ENCODE results near the gene ZFP36L2.

The ZFP36L2 gene

DNA sequence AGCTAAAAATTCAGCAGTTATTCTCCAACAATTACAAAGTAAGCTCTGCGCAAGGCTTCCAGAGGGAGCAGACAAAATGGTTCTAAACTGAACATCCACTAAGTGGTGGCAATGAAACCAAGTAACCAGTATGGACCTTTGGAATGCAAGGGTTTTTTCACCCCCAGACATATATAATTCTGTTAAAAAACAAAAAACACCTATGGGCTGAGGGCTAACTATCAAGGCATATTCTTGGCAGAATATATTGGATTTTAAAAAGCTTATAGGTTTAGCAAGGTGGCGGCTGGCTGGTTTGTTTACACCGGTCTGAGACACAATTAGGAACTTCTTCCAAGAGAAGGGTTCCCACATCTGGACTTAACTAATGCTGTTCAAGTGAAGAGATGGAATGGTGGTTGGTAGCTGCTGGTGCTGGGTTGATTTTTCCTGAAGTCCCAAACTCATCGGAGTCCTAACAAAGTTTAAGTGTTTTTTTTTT lies 2.8 kb downstream of the ZFP36L2 start:
- no peak for DNase-seq (ENCODE audit: low spot score)

DNA sequence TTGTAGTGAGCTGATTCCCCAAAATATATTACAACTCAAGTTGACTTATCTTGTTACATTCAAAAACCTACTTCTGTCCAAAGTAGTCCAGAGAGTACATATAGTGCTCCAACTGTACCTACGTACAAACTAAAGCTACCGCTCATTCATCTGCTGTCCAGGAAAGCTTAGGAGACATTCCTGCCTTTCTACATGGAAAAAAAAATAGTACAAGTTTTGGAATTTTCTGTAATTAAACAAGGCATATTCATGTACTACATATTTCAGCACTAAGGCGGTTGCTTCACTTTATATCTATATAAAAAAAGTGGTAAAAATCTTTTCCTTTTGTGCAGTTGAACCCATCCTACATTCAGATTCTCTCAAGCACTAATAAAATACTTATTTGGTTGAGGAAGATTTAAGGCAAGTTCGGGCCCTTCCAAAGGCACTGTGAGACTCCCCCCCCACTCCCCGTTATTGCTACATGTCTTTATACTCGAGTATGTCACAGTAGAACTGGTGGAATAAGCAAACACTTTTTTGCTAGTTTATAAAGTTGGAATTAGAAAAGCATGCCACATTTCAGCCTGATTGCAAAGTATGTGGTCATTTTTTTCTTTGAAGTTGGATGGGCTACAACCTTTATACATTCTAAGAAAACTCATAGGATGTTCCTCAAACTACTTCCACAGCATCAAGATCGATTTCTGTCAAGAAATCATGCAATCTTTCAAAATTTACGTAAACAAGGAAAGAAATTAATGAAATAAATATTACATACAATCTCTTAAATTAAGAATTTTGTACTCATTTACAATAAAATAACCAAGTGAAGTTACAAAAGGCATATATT lies 3.7 kb downstream of the ZFP36L2 start:
- no peak for DNase-seq (ENCODE audit: low spot score)

DNA sequence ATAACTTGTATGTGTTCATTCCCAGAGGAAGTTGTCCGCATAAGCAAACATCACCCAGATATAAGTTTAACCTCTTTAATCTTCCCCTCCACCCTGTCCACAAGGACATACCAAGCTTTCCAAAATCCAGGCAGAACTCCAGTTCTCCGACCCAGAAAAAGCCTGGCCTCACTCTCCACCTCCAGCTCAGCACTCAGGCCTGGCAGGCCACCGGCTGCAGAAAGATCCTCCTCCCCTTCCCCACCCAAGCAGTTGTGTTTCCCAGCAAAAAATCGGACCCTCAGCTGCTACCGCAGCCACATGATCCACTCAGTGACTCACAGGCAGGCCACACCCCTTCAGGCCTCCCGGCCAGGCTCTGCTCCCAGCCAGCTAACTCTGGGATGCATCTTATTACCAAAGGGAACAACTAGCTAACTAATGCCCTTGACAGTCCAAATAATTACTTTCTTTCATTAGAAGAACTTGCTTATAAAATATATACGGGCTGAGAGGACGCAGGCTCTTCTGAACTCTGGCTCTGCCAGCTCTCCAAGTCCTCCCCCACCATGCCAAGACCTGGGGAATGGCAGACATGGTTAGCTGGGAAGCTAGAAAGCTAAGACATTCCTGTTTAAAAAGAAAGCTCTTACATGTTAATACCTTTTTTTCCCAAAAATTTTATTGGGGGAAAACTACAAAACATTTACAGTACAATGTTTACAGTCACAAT lies 4.5 kb downstream of the ZFP36L2 start:
- DNase-seq (ENCODE audit: low spot score), result peak; percentile 49

DNA sequence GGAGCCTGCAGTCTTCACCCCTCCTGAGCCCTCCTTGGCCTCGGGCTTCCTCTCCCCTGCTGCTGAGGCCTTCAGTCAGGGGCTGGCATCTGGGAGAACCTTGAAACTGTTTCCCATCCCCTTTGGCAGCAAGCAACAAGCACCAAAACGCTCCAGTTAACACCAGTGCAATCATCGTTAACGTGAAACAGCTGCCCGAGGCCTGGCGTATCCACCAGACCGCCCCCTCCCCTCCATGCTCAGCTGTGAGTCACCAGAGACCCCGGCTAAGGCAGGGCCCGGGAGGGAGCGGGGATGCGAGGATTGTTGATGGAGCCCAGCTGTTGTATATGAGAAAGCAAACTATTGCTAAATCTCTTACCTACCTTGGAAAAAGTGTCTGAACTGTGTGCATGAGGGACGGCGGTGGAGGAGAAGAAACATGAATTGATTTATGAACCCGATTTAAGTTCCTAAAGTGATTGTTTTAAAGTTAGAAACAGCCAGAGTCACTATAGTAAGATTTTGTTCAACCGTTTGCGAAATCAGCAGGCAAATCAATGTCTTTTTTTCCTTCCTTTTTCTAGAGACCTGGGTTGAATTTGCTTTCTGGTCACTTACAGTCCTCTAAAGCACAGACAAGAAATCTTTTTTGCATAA lies 5.2 kb downstream of the ZFP36L2 start:
- DNase-seq (ENCODE audit: low spot score), result no peak

DNA sequence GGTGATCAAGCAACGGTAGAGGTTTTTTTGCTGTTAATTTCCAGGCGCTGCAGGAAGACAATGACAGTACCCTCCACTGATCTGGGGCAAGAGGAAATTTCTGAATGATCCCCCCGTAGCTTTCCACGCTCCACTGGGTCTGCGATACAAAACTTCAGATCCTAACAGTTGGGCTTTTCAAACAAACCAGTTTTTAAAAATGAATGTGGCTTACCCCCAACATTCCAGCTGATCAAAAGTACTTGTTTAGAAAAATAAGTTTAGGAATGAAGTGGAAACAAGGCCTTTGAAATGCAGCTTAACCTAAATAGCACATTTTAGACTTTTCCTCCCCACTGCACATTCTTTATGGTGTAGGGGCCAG lies 5.7 kb downstream of the ZFP36L2 start:
- no peak for DNase-seq (ENCODE audit: low spot score)

DNA sequence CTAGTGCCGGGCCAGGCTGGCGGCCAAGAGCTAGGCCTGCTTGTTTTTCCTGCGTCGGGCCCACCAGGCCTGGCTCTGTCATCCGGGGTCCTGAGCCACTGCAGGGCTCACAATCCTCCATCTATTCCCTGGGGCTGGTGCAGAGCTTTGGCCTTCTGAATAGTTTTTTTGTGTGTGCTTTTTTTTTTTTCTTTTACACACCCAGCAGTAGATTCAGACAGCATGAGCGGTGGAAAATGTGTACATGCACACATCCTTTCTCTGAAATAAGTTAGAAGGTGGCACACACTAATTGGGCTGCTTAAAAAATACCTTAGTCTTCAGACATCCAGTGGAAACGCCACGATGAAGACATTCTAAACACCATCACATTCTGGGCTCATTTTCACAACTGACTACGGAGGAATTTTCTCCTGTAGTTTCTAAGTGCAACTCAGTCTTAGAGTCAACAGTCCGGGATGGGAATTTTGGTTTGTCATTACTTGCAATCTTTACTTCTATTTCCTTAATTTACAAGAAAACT lies 6.1 kb downstream of the ZFP36L2 start:
- no peak for DNase-seq (ENCODE audit: low spot score)

DNA sequence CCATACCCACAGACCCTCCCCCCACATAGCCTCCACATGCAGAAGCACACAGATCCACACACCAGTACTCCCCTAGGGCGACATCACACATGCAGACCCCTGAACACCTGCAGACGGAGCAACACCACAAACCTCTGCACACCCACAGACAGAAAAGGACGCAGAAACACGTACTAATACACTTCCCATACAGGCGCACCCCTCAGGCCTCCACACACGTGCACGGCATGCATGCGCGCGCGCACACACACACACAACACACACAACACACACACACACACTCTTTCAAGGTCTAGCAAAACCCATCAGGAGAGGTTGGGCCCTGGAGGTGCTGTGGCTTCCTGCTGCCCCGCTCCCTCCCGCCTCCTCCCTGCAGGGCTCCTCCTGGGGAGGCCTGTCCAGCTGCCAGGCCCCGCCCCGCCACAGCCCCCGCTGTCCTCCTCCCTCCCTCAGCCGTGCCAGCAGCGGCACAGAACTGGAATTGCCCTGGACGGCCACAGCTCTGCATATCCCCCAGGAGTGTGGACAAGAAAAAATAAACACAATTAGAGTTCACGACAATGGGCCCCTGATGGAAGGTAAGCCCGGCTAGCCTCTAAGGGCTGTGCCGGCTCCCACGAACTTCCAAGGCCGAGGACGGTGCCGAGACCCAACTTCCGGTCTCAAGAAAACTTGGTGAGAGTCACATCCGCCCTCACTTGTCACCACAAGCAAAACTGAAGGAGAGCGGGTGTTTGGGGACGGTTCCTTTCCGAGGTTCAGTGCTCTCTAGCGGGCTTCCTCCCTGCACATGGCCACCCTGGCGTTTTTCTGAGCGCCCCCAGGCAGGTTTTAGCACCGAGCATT lies 6.8 kb downstream of the ZFP36L2 start:
- DNase-seq (ENCODE audit: low spot score), result no peak

DNA sequence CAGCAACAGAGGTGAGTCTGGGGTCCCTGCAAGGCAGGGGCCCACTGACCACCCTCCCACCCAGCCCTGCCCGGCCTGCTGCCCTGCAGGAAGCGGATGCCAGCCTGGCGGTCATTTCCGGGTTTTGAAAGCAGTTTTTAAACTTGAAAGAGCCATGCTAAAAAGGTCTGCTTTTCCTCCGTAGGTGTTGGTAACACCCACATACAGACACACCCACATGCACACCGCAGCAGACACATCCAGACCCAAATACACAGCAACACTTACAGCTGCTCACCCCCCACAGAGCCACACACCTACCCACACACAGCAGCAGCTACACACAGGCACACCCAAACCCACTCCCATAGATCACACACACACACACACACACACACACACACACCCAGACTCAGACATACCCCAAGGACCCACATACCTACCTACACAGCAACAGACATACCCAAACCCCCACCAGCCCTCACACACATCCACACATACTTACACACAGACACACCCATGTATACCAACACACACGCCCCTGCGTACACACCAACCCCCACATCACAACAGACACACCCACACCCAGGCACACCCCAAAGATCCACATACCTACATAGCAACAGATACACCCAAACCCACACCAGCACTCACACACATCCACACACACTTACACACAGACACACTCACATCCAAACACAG lies 7.6 kb downstream of the ZFP36L2 start:
- DNase-seq (ENCODE audit: low spot score), result no peak

DNA sequence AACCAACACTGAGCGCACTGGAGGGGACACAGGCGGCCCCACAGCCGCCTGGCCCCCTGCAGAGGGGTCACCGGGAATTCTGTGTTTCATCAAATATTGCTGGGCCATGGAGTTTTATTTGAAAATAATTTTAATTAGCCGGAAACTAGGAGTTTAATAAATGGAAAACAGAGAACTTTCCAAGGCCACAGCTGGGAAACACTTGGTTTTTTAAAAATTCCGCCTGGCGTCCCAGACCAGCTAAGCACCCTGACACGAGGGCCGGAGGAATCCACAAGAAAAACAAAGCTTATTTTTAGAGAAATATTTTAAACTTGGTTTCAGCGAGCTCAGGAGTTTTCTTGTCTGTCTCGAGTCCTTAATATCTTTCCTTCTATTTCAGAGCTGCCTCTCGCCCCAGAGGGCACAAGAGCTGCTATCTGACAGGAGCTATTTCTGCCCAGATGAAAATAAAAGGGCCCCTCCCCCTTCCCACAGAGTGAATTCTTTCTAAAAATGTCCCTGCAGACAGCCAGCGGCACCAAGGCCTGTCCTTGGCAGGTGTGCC lies 8.2 kb downstream of the ZFP36L2 start:
- no peak for DNase-seq (ENCODE audit: low spot score)

DNA sequence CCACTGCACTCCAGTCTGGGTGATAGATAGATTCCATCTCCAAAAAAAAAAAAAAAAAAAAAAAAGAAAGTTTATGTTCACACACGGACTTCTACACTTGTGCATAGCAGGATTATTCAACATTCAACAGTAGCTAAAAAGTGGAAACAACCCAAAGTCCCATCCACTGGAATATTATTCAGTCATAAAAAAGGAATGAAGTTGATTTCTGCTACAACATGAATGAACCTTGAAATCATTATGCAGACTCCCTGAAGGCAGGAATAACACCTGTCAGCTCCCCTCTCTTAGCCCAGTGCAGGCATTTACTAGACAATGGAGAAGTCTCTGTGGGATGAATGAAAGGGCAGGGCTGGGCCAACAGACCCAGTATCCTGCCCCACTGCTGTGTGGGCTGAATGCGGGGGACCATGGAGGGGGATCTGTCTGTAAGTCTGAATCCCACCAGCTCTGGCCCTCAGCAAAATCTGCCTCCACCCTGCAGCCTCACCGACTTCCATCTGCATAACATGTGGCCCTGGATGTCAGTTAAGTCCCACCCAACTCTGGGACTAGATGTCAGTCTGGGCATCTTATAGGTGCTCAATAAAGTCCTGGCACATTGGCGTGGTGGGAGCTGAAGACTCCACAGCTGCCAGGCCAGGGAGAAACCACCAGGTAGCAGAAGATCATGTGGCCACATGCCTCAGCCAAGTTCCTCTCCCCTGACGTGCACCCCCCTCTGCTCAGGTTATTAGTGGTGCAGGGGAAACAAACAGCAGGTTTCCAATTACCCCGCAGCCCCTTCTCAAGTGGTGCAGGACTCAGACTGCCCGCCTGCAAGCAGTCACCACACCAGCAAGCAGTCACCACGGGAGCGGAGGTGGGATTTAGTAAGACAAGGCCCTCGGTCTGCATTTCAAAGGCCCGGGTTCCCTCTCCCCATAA lies 8.9 kb downstream of the ZFP36L2 start:
- DNase-seq (ENCODE audit: low spot score), result no peak

DNA sequence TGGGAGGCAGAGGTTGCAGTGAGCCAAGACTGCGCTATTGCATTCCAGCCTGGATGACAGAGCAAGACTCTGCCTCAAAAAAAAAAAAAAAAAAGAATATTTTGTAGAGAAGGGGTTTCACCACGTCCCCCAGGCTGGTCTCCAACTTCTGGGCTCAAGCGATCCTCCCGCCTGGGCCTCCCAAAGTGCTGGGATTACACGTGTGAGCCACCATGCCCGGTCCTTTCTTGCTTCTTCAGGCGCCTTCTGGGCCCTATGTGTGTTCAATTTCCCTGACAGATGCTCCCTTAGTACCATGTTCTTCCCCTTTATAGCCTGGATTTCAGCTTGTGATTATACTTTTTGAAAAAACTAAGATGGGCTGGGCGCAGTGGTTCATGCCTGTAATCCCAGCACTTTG lies 9.8 kb downstream of the ZFP36L2 start:
- no peak for DNase-seq (ENCODE audit: low spot score)

DNA sequence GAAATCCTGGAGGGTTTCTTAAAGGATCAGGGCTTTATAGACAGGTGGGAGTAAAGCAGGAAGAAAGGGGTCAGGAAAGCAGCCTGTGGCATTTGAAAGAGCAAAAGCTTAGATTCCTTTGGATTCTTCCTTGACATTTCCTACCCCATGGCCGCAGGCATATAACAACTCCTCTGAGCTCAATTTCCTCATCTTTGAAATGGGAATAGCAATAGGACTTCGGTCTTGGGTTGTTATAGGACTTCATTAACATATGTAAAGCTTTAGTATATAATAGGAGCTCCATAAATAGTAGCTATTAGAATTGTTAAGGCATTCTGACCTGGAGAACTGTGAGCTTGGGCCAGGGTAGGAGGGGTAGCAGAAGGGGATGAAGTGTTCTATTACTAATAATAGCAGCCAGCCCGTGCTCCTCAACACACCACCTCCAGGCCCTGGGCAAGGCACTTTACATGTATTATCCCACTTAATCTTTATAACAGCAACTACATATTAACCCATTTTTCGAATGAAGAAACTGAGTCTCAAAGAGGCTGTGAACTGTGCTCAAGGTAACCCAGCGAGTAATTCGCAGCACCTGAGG lies 10.6 kb downstream of the ZFP36L2 start:
- DNase-seq (ENCODE audit: low spot score), result no peak

DNA sequence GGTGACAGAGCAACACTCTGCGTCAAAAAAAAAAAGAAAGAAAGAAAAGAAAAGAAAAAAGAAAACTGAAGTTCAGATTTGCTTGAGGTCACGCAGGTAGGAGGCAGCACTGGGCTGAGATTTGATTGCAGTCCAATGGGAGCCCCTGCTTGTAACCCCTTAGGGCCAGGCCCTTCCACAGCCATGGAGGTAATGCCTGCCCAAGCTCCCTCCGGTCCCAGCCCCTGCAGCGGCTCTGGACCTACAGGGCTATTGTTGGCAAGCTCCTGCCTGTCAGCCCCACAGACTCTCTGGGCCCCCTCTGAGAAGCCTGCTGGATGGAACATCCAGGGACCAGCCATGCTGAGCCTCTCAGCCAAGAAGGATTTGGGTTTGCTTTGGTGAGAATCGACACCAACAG lies 12.2 kb downstream of the ZFP36L2 start:
- DNase-seq (ENCODE audit: low spot score), result no peak

DNA sequence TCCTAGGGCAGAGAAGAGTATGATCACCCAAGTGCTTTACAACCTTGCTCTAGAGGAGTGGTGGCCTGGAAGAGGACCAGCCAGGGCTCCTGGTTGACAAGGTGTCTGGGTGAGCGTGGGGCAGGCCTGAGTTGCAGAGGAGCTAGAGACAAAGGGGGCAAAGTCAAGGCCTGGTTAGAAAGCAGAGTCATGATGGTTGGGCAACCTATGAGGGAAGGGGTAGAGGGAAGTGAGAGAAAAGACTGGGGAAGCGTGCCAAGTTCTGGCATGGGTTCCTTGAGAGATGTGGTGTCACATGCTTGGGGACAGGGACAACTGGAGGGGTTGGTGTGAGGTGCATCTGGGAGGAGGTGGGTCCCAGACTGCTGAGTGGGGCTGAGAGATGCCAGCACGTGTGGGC lies 13.5 kb downstream of the ZFP36L2 start:
- DNase-seq (ENCODE audit: low spot score), result no peak

DNA sequence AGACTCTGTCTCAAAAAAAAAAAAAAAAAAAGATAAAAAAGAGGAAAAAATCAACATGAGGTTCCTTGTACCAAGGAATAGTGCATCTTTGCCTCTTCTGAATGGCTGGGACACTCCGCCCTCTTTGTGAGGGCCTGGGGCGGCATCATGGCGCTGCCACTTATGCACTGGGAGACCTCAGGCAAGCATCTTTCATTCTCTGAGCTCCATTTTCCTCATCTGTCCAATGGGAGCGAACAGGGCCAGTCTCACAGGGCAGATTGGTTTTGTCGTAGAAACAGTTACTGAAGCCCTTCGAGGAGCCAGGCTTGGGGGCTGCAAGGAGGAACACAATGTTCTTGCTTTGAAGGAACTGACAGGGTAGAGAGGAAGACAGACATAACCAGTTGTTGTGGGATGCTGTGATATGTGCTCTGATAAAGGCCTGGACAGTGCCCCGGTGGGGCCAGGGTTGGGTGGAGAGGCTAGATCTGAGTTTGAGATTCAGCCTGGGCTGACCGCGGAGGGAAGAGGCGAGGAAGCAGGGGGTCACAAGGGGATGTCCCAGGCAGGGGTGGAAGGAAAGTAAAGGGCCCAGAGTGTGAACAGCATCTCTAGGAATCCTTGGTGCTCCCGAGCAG lies 14.1 kb downstream of the ZFP36L2 start:
- DNase-seq (ENCODE audit: low spot score), result no peak

DNA sequence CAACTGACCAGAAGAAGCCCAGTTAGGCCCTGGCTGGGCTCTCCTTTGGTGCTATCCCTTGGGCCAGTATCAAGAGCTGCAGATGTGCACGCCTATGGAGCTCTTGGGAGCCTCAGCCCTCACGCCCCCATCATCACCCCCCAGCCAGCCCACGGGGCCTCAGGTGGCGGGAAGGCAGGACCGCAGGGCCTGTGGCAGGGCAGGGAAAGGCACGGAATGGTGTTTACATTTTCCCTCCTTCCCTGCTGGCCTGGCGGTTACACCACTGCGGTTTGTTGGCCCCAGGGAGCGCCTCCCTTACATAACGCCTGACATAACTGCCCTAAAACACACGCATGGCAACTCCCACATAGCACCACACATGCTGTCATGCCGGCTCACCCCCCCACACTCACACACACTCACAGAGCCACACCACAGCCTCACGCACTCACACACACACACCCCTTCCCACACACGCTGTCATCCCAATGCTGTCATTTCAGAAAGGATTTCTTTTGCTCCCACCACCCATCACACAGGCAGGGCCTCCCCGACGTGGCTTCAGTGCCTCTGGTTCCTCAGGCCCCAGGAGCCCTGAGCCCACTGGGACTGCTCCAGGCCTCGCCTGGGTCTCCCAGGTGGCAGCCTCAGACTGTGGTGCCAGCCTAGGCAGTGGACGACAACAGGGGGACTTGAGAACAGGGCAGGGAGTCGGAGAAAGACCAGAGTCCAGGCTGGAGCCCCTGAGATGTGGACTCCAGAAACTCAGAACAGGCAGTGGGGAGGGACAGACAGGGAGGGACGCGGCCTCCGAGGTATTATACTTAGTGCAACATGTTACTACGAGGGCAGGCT lies 15.7 kb downstream of the ZFP36L2 start:
- DNase-seq (ENCODE audit: low spot score), result no peak

DNA sequence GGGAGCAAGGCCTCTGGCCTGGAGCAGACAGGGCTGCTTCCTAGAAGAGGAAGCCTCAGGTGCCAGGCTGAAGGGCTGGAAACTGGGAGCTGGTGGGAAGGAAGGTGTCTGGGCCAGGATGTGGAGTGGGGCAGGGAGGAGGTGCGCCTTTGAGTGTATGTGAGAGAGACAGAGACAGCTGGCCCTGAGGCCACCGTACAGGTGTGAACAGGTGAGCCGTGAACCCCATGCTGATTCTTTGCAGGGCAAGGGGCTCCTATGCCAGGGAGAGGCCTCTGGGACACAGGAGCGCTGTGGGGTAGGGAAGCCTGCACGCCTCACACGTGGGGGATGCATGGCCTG lies 16.3 kb downstream of the ZFP36L2 start:
- DNase-seq (ENCODE audit: low spot score), result no peak

DNA sequence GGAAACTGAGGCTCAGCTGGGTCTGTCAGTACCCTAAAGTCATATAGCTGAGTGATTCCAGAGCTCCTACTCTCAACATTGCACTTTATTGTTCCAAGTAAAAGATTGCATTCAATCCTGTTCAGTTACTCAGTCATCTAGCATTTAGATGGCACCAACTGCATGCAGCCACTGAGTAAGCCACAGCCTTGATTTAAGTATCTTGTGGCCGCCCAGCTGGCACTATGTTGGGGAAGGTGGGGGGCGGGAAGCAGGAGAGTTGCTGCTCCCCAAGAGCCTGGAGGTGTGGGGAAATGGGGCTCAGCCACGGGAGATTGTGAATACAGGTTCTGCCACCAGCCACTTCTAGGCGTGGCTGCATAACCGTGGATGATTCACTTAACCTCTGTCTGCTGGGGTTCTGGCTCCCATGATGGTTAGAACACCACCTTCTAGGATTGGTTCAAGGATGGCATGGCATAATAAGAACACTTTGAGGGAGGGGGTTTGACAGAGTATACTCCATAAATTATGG lies 17.1 kb downstream of the ZFP36L2 start:
- no peak for DNase-seq (ENCODE audit: low spot score)

Measured in D341Med (cell line).